GM15510 (cell line): ENCODE measurements around the gene TRPC4.

Experiments
- POLR2A ChIP-seq: IDR thresholded peaks from 3 replicates; pipeline ENCODE4 v1.6.1; 2011; ENCODE audit warnings: borderline replicate concordance; ENCODE audit not compliant: insufficient read length; ENCODE audit errors: extremely low read depth

Gene TRPC4

DNA sequence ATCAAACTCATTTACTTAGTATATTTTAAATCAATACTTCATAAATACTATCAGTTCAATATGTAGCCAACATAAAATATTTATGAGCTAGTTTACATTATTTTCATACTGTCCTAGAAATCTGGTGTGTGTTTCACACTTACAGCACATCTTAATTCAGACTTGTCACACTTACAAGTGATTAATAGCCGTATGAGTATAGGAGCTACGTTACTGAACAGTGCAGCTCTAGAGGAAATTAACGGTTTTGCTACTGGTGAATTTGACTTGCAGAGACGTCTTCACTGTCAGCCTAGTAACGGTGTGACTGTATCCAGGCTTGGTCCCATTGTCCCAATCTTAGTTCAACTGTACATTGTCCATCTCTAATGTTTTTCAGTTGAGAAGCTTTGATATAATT lies 237.3 kb downstream of the TRPC4 start:
- no peak for TF ChIP-seq POLR2A

GRCh38 chr13:37627428-37627827 lies 242.1 kb downstream of the TRPC4 start:
- no peak for TF ChIP-seq POLR2A

DNA sequence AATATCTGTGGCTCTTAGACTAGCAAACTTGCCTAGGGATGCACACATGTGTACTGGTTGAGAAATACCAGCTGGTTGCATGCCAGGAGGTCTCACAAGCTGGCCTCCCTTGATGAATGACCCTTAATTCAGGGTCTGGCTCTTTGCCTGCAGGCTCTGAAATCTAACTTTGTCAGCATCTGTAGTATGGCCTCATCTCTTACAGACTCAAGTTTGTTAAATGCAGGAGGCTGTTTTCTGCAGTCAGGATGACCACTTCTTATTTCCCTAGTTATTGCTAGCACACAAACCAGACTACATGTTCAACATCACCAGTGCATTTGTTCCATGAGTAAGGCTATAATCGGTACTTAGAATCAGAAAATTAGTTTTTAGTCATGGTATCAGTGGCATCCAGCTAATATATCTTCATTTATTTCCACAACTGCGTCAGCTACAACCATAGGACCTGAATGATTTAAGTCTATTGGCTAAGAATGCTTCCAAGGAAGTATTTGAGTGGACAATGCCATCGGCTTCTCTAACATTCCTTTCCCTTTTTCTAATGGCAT lies 247.7 kb downstream of the TRPC4 start:
- TF ChIP-seq POLR2A: no peak

GRCh38 chr13:37618554-37618953 lies 251.0 kb downstream of the TRPC4 start:
- TF ChIP-seq POLR2A: no peak

GRCh38 chr13:37617173-37617572 lies 252.4 kb downstream of the TRPC4 start:
- no peak for TF ChIP-seq POLR2A

GRCh38 chr13:37616131-37616530 lies 253.4 kb downstream of the TRPC4 start:
- TF ChIP-seq POLR2A: no peak

DNA sequence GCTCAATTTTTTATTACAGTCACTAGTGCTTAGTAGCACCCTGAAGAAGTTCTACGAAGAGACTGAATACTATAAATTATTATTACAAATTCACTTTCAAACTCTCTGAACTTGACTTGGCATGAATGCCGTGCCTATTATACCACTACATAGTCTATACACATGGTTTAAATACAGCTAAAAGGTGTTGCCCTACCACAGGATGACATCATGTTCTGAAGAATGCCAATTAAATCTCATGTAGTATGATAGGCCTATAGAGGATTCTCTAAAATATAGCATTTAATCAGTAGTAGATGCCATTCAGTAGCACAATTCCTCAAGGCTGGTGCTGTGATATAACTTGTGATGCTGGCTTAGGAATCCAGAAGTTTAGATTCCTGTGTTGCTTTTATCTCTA lies 254.3 kb downstream of the TRPC4 start:
- TF ChIP-seq POLR2A: no peak

- TF ChIP-seq POLR2A: no peak
These were observed 255.9 kb downstream of the TRPC4 start for GRCh38 chr13:37613638-37614037.

DNA sequence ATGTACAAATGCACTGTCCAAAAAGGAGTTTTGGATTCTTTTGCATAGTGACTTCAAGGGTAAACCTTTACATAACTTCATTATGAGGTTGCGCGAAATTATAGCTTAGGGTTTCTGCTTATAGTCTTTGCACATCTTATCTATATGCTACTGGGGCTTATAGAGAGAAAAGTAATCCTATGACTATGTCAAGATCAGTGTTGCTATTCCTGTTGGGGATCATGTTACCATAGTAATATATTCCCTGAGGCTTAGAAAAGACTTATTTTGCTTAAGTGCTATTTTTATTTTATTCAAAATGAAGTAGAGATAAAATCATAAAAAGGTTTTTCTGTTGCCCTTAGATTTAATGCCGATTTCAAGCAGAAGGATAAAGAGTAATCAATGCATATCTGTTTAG lies 256.3 kb downstream of the TRPC4 start:
- no peak for TF ChIP-seq POLR2A

DNA sequence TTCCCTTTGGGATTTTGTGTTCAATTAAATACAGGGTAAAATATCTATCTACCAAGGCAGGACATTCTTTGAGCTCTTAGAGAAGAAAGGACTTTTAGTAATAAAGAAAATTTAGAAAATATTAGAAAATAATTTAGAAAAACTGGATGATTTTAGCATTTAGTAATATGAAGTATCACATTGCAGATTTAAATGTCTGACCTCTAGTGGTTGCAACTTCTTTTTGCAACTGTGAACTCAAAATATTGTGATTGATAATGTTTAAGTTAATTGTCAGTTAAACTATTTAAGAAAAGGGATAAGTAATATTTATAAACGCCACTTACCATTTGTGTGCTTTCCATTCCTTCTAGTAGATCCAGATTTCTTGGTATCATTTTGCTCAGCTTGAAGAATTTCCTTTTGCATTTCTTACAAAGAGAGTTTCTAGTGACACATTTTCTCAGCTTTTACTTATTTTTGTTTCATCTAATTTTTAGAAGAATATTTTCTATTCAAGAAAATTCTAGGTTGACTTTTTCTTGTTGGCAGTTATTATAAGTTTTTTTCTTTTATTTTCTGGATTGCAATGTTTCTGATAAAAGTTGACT lies 260.7 kb downstream of the TRPC4 start:
- TF ChIP-seq POLR2A: no peak

- TF ChIP-seq POLR2A: no peak
These were observed 266.7 kb downstream of the TRPC4 start for GRCh38 chr13:37602733-37603381.

DNA sequence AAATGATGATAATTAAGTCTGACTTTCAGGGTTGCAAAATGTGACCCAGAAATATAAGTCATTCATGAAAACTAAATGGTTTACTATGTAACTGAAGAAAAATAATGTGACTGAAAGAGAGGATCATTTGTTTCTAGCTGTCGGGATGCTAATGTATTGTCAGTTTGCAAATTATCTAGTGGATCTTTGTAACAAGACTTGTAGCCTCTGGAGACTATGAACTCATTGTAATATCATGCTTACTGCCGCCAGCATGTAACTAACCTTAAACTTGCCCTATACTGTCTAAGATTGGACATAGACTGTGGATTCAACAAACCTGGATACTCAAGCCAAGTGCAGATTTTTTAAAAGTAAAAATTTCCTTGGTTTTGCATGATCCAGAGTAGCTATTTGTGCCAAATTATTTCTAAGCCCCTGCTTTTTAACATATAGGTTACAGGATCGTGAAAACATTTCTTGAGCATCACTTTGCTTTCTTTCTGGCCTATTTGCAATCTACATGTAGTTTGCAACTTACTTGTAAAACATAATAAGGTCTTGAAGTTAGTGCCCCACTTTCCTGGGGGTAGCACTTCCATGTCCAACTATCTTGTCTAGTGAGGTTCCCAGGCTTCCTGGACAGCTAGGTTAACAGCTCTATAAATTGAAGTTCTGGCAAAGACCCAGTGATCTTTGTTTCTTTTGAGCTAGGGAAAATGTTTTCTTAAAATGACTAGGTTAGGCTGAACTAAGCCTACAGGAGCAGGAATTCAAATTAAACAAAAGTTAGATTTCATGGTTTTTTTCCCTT lies 267.7 kb downstream of the TRPC4 start:
- TF ChIP-seq POLR2A: no peak

GRCh38 chr13:37599519-37599918 lies 270.1 kb downstream of the TRPC4 start:
- no peak for TF ChIP-seq POLR2A

DNA sequence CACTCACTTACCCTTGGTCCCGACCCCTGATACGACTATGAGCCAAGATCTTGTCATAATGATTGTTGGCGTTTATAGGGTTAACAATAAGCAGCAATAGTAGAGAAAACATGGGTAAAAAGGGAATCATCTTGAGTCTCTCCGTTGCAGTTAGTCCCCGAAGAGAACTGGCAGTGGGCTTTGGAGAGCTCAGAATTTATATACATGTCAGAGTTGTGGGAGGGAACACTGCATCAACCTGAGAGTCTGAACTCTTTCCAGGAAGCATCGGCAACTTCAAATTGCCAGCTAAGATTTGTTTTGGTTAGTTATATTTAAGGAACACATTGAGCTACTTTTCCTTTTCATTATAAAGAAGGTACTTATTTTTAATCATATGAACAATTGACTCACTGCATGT lies 271.0 kb downstream of the TRPC4 start, which contains the start of gene POSTN:
TSS of gene POSTN (minus strand) at position 172 of the 400 bp plus-strand sequence. CDS start at position 130, 42 bp downstream.
- TF ChIP-seq POLR2A: no peak

- no peak for TF ChIP-seq POLR2A
These were observed 272.0 kb downstream of the TRPC4 start for GRCh38 chr13:37597477-37598025.
